HG02885 (cell line): ENCODE measurements around the gene SIPA1L3.

ENCODE experiments used
- ATAC-seq: cut with Tn5 transposase; IDR thresholded peaks from one replicate; pipeline ENCODE4 v1.9.1; 2021; ENCODE audit warnings: mild to moderate bottlenecking; ENCODE audit not compliant: unreplicated experiment, poor library complexity

SIPA1L3 gene

GRCh38 chr19:38245826-38246498, 339.0 kb downstream of the SIPA1L3 start:
- no peak for ATAC-seq

GRCh38 chr19:38247126-38247525, 340.1 kb downstream of the SIPA1L3 start:
- no peak for ATAC-seq

- no peak for ATAC-seq
Observed at GRCh38 chr19:38247734-38248268, 340.8 kb downstream of the SIPA1L3 start.

GRCh38 chr19:38248421-38248820, 341.4 kb downstream of the SIPA1L3 start:
- ATAC-seq, result no peak

- no peak for ATAC-seq
Observed at GRCh38 chr19:38250428-38250820, 343.4 kb downstream of the SIPA1L3 start.

GRCh38 chr19:38250821-38251563, 344.0 kb downstream of the SIPA1L3 start:
- ATAC-seq, result no peak

GRCh38 chr19:38251564-38252051, 344.6 kb downstream of the SIPA1L3 start:
- no peak for ATAC-seq

- ATAC-seq, result no peak
Observed at GRCh38 chr19:38252385-38252784, 345.4 kb downstream of the SIPA1L3 start.

- no peak for ATAC-seq
Observed at GRCh38 chr19:38252941-38253691, 346.1 kb downstream of the SIPA1L3 start.

GRCh38 chr19:38253788-38254187, 346.8 kb downstream of the SIPA1L3 start:
- ATAC-seq, result no peak

GRCh38 chr19:38255383-38256014, 348.5 kb downstream of the SIPA1L3 start:
- no peak for ATAC-seq
